Subcutaneous abdominal adipose tissue (tissue), 5 donors: ENCODE results near the gene COL17A1.

Experiments used
- H3K27ac ChIP-seq: one replicate; pipeline ENCODE4 v1.7.0; 2013; ENCODE audit warnings: low read depth, mild to moderate bottlenecking, inconsistent platforms, low read length, moderate library complexity
- H3K27me3 ChIP-seq, 5 donors: one replicate each; pipeline ENCODE4 v1.7.0; 2013; ENCODE audit warnings: low read length in 5 of 5, inconsistent platforms in 1 of 5; ENCODE audit not compliant: control insufficient read depth in 5 of 5, insufficient read depth in 4 of 5
- H3K36me3 ChIP-seq, 5 donors: one replicate each; pipeline ENCODE4 v1.7.0; 2013; ENCODE audit warnings: low read length in 5 of 5; ENCODE audit not compliant: control insufficient read depth in 5 of 5, insufficient read depth in 5 of 5
- H3K4me1 ChIP-seq, 5 donors: one replicate each; pipeline ENCODE4 v1.7.0; 2013; ENCODE audit warnings: low read length in 5 of 5, mild to moderate bottlenecking in 3 of 5, moderate library complexity in 1 of 5; ENCODE audit not compliant: control insufficient read depth in 5 of 5, insufficient read depth in 5 of 5
- H3K4me3 ChIP-seq, 5 donors: one replicate each; pipeline ENCODE4 v1.7.0; 2013; ENCODE audit warnings: low read length in 5 of 5, low read depth in 1 of 5
- H3K9ac ChIP-seq, 5 donors: one replicate each; pipeline ENCODE4 v1.7.0; 2013; ENCODE audit warnings: low read length in 5 of 5, mild to moderate bottlenecking in 4 of 5, moderate library complexity in 3 of 5
- H3K9me3 ChIP-seq, 5 donors: one replicate each; pipeline ENCODE4 v1.7.0; 2013; ENCODE audit warnings: low read length in 5 of 5; ENCODE audit not compliant: control insufficient read depth in 5 of 5
- donor health status: healthy.
- donor health status: healthy.
- donor health status: healthy.
- donor health status: healthy.
- donor health status: healthy.

Gene COL17A1

GRCh38 chr10:104077663-104078151 lies 8.0 kb downstream of the COL17A1 start:
- peaks cover 0 to 2% (median 0%) of the 10 kb centered on the region in 5 donors for H3K27me3 ChIP-seq
- peaks cover 2 to 18% (median 10%) of the 10 kb centered on the region in 5 donors for H3K4me1 ChIP-seq
- H3K27ac ChIP-seq, result peak overlapping the region; percentile 27
- no peak overlapping the region for H3K9ac ChIP-seq
- H3K9me3 ChIP-seq, result no peaks in the 10 kb centered on the region
- no peaks in the 10 kb centered on the region for H3K36me3 ChIP-seq
- no peak overlapping the region for H3K4me3 ChIP-seq

GRCh38 chr10:104077247-104077646 lies 8.4 kb downstream of the COL17A1 start:
- no peak overlapping the region for H3K9ac ChIP-seq
- no peak overlapping the region for H3K4me3 ChIP-seq
- H3K27me3 ChIP-seq, result peaks cover 0 to 2% (median 0%) of the 10 kb centered on the region in 5 donors

GRCh38 chr10:104076743-104077160 lies 8.9 kb downstream of the COL17A1 start:
- peak overlapping the region in 1 of 5 donors; percentile 13 for H3K4me3 ChIP-seq
- H3K27me3 ChIP-seq, result peaks cover 0 to 2% (median 0%) of the 10 kb centered on the region in 5 donors
- no peak overlapping the region for H3K9ac ChIP-seq
- H3K4me1 ChIP-seq, result peaks cover 2 to 18% (median 10%) of the 10 kb centered on the region in 5 donors
- H3K36me3 ChIP-seq, result no peaks in the 10 kb centered on the region
- H3K27ac ChIP-seq, result peak overlapping the region; percentile 27
- no peaks in the 10 kb centered on the region for H3K9me3 ChIP-seq

More at GRCh38 chr10:104077247-104077646, 8.4 kb downstream of the COL17A1 start:
- Histone ChIP-seq H3K4me1 (peaks cover 2 to 18% (median 10%) of the 10 kb centered on the region in 5 donors), H3K27ac (peak overlapping the region; percentile 27), H3K36me3 (no peaks in the 10 kb centered on the region), H3K9me3 (no peaks in the 10 kb centered on the region)

- no peak overlapping the region for H3K9ac ChIP-seq
- no peak overlapping the region for H3K4me3 ChIP-seq
Observed at GRCh38 chr10:104074505-104074904, 11.2 kb downstream of the COL17A1 start.

GRCh38 chr10:104072786-104073185 lies 12.9 kb downstream of the COL17A1 start:
- no peak overlapping the region for H3K9ac ChIP-seq

More at GRCh38 chr10:104074505-104074904, 11.2 kb downstream of the COL17A1 start:
- H3K27me3 ChIP-seq, result peaks cover 0 to 3% (median 0%) of the 10 kb centered on the region in 5 donors
- H3K27ac ChIP-seq, result no peak overlapping the region
- peaks cover 2 to 18% (median 10%) of the 10 kb centered on the region in 5 donors for H3K4me1 ChIP-seq
- H3K9me3 ChIP-seq, result no peaks in the 10 kb centered on the region
- no peaks in the 10 kb centered on the region for H3K36me3 ChIP-seq

GRCh38 chr10:104069613-104070012 lies 16.1 kb downstream of the COL17A1 start:
- peaks cover 0 to 3% (median 0%) of the 10 kb centered on the region in 5 donors for H3K27me3 ChIP-seq
- no peak overlapping the region for H3K4me3 ChIP-seq
- H3K4me1 ChIP-seq, result peaks cover 0 to 5% (median 0%) of the 10 kb centered on the region in 5 donors
- no peaks in the 10 kb centered on the region for H3K9me3 ChIP-seq
- H3K9ac ChIP-seq, result no peak overlapping the region
- H3K36me3 ChIP-seq, result no peaks in the 10 kb centered on the region
- no peak overlapping the region for H3K27ac ChIP-seq

More at GRCh38 chr10:104072786-104073185, 12.9 kb downstream of the COL17A1 start:
- Histone ChIP-seq H3K4me1 (peaks cover 2 to 18% (median 10%) of the 10 kb centered on the region in 5 donors), H3K27ac (no peak overlapping the region), H3K27me3 (peaks cover 0 to 3% (median 0%) of the 10 kb centered on the region in 5 donors), H3K4me3 (no peak overlapping the region), H3K36me3 (no peaks in the 10 kb centered on the region), H3K9me3 (no peaks in the 10 kb centered on the region)

- Histone ChIP-seq H3K4me3 (no peak overlapping the region), H3K27ac (no peak overlapping the region), H3K4me1 (peaks cover 0 to 5% (median 0%) of the 10 kb centered on the region in 5 donors), H3K9ac (no peak overlapping the region), H3K36me3 (no peaks in the 10 kb centered on the region), H3K27me3 (peaks cover 0 to 3% (median 0%) of the 10 kb centered on the region in 5 donors), H3K9me3 (no peaks in the 10 kb centered on the region)
Observed at GRCh38 chr10:104067525-104067924, 18.2 kb downstream of the COL17A1 start.

GRCh38 chr10:104066945-104067344 lies 18.7 kb downstream of the COL17A1 start:
- H3K27me3 ChIP-seq, result peaks cover 0 to 3% (median 0%) of the 10 kb centered on the region in 5 donors
- no peak overlapping the region for H3K4me3 ChIP-seq
- no peak overlapping the region for H3K27ac ChIP-seq
- no peaks in the 10 kb centered on the region for H3K9me3 ChIP-seq
- no peak overlapping the region for H3K9ac ChIP-seq
- H3K4me1 ChIP-seq, result peaks cover 0 to 5% (median 0%) of the 10 kb centered on the region in 5 donors
- H3K36me3 ChIP-seq, result no peaks in the 10 kb centered on the region

- Histone ChIP-seq H3K4me3 (no peak overlapping the region), H3K27ac (no peak overlapping the region)
Observed at GRCh38 chr10:104065748-104066147, 19.9 kb downstream of the COL17A1 start.

GRCh38 chr10:104061196-104061595 lies 24.5 kb downstream of the COL17A1 start:
- Histone ChIP-seq H3K27me3 (no peaks in the 10 kb centered on the region), H3K9me3 (no peaks in the 10 kb centered on the region), H3K4me1 (peaks cover 0 to 3% (median 0%) of the 10 kb centered on the region in 5 donors), H3K9ac (no peak overlapping the region), H3K27ac (no peak overlapping the region), H3K4me3 (no peak overlapping the region), H3K36me3 (no peaks in the 10 kb centered on the region)

More at GRCh38 chr10:104065748-104066147, 19.9 kb downstream of the COL17A1 start:
- Histone ChIP-seq H3K4me1 (peaks cover 0 to 5% (median 0%) of the 10 kb centered on the region in 5 donors), H3K9ac (no peak overlapping the region), H3K27me3 (no peaks in the 10 kb centered on the region), H3K9me3 (no peaks in the 10 kb centered on the region), H3K36me3 (no peaks in the 10 kb centered on the region)
